ENCODE results near the gene GLT1D1. TPM values are rescaled to one million over a fixed set of nuclear protein-coding genes. Genes with fewer than 3 reads are reported as not detected.

GLT1D1 gene
- polyA plus RNA-seq, 3 donors = 40.6 to 55.6 (median 53.3) TPM

GRCh38 chr12:128971802-128972201 is 118.5 kb downstream of the GLT1D1 start:
- peaks cover 26 to 66% (median 47%) of the 10 kb centered on the region in 3 donors for H3K27me3 Mint-ChIP-seq (ENCODE audit: low read depth in 3 of 3)

DNA sequence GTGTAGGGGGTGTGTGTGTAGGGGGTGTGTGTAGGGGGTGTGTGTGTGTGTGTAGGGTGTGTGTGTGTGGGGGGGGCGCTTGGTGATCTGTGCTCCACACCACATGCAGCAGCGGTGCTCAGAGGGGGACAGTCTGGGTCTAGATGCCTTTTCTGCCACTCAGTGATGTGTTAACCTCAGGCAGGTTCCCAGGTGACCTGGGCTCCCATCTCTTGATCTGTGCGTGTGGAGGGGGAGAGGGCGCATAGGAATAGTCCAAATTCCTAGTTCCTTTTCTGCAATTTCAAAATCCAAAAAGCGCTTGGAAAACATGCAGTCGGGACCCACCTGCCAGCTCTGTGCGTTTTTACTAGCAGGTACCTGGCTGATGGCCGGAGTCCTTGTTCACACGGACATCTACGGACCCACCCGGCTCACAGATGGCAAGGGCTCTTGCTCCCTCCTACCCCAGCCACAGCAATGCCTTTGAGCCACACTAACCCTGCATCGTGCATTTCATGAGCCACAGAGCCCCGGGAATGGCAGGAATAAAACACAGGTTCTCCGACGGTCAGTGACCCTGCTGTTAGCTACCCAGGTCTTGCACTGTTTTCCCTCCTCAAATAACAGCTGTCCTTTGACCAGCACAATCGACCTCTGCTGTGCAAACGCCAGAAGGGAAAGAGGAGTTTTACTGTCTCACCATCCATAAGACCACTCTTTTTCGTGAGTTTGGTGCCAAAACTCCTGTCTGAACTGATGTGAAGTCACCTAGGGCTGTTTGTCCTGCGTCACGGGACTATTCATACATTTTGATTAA is 120.8 kb downstream of the GLT1D1 start:
- H3K27me3 ChIP-seq (ENCODE audit: control insufficient read depth in 2 of 2, insufficient read depth in 2 of 2, low read length in 2 of 2) = peaks cover 0 to 11% of the 10 kb centered on the region in 2 donors
- no peak overlapping the region for H3K4me3 ChIP-seq (replicated peaks in 1 of 3; ENCODE audit: low read depth in 2 of 3, low read length in 3 of 3)
- peaks cover 96% of the 10 kb centered on the region for H4K20me1 ChIP-seq (ENCODE audit: insufficient read depth, low read length)
- no peaks in the 10 kb centered on the region for H3K79me2 ChIP-seq (ENCODE audit: insufficient read depth, low read length)
- H3K9me3 ChIP-seq (replicated peaks in 1 of 2; ENCODE audit: control insufficient read depth in 1 of 2, insufficient read depth in 1 of 2, low read length in 2 of 2) = no peaks in the 10 kb centered on the region
- H3K9ac ChIP-seq (ENCODE audit: insufficient read depth, low read length, poor library complexity, severe bottlenecking) = no peak overlapping the region
- H3K9me3 Mint-ChIP-seq = peaks cover 0 to 9% (median 0%) of the 10 kb centered on the region in 7 donors
- no peak overlapping the region for H3K27ac ChIP-seq (ENCODE audit: low read depth in 1 of 2, low read length in 2 of 2)
- H2AFZ ChIP-seq (ENCODE audit: insufficient read depth, low read depth, low read length, poor library complexity, severe bottlenecking) = no peak overlapping the region
- DNase-seq = no peak
- 83% methylated on average over 13 of the region's 20 CpGs for WGBS (ENCODE audit: insufficient coverage)
- H3K4me2 ChIP-seq (replicated peaks; ENCODE audit: extremely low read depth, low read length, poor library complexity, severe bottlenecking) = no peak overlapping the region
- peaks cover 10% of the 10 kb centered on the region for H3K4me1 Mint-ChIP-seq
- no peaks in the 10 kb centered on the region for H3K4me1 ChIP-seq (ENCODE audit: control insufficient read depth in 1 of 2, insufficient read depth in 2 of 2, low read length in 2 of 2)
- peaks cover 8 to 42% of the 10 kb centered on the region in 2 donors for H3K36me3 ChIP-seq (replicated peaks in 1 of 2; ENCODE audit: control insufficient read depth in 1 of 2, insufficient read depth in 2 of 2, low read length in 2 of 2)
- no peak overlapping the region for H3K27ac Mint-ChIP-seq
- TF ChIP-seq CTCF (IDR thresholded peaks at IDR 0.05) = no peak
- H3K4me3 Mint-ChIP-seq = no peak overlapping the region
- intact Hi-C loops (cut with micrococcal nuclease) = no loop called here
- H3K36me3 Mint-ChIP-seq = peaks cover 45 to 82% of the 10 kb centered on the region in 2 donors
- H3K27me3 Mint-ChIP-seq (ENCODE audit: low read depth in 3 of 3) = peaks cover 18 to 51% (median 36%) of the 10 kb centered on the region in 3 donors

More at GRCh38 chr12:128971802-128972201, 118.5 kb downstream of the GLT1D1 start:
- no peak overlapping the region for H3K9ac ChIP-seq (ENCODE audit: insufficient read depth, low read length, poor library complexity, severe bottlenecking)
- H3K4me1 Mint-ChIP-seq = peaks cover 12% of the 10 kb centered on the region
- WGBS (ENCODE audit: insufficient coverage) = 46% methylated on average over 9 of the region's 11 CpGs
- intact Hi-C loops (cut with micrococcal nuclease) = no loop called here
- no peaks in the 10 kb centered on the region for H3K9me3 ChIP-seq (replicated peaks in 1 of 2; ENCODE audit: control insufficient read depth in 1 of 2, insufficient read depth in 1 of 2, low read length in 2 of 2)
- peaks cover 0 to 26% of the 10 kb centered on the region in 2 donors for H3K27me3 ChIP-seq (ENCODE audit: control insufficient read depth in 2 of 2, insufficient read depth in 2 of 2, low read length in 2 of 2)
- H3K4me3 ChIP-seq (replicated peaks in 1 of 3; ENCODE audit: low read depth in 2 of 3, low read length in 3 of 3) = no peak overlapping the region
- peak overlapping the region in 1 of 2 donors; percentile 30 for H3K4me3 Mint-ChIP-seq
- H3K36me3 ChIP-seq (replicated peaks in 1 of 2; ENCODE audit: control insufficient read depth in 1 of 2, insufficient read depth in 2 of 2, low read length in 2 of 2) = peaks cover 4 to 29% of the 10 kb centered on the region in 2 donors
- H3K9me3 Mint-ChIP-seq = peaks cover 0 to 2% (median 0%) of the 10 kb centered on the region in 7 donors
- no peak for TF ChIP-seq CTCF (IDR thresholded peaks at IDR 0.05)
- no peak overlapping the region for H2AFZ ChIP-seq (ENCODE audit: insufficient read depth, low read depth, low read length, poor library complexity, severe bottlenecking)
- H3K4me2 ChIP-seq (replicated peaks; ENCODE audit: extremely low read depth, low read length, poor library complexity, severe bottlenecking) = no peak overlapping the region
- H3K79me2 ChIP-seq (ENCODE audit: insufficient read depth, low read length) = no peaks in the 10 kb centered on the region
- peaks cover 96% of the 10 kb centered on the region for H4K20me1 ChIP-seq (ENCODE audit: insufficient read depth, low read length)
- no peaks in the 10 kb centered on the region for H3K4me1 ChIP-seq (ENCODE audit: control insufficient read depth in 1 of 2, insufficient read depth in 2 of 2, low read length in 2 of 2)
- peak overlapping the region in 1 of 7 donors; percentile 12 for H3K27ac Mint-ChIP-seq
- DNase-seq = no peak
- H3K36me3 Mint-ChIP-seq = peaks cover 39 to 75% of the 10 kb centered on the region in 2 donors
- H3K27ac ChIP-seq (ENCODE audit: low read depth in 1 of 2, low read length in 2 of 2) = no peak overlapping the region

Measured in CD14-positive monocyte (primary cell).